PC-3 (cell line): ENCODE results near the gene CACNA1C.

Source experiments
- CTCF ChIP-seq: fragments of 300-600 bp; sonication (generic); conservative IDR thresholded peaks from 2 replicates; pipeline ENCODE4 v1.5.1; 2017; ENCODE audit warnings: antibody characterized with exemption, low read depth, mild to moderate bottlenecking, low read length
- EZH2 ChIP-seq: fragments of 300-600 bp; sonication (generic); IDR thresholded peaks from one replicate; pipeline ENCODE4 v1.6.1; 2017; ENCODE audit warnings: antibody characterized with exemption, mild to moderate bottlenecking, low read length; ENCODE audit not compliant: unreplicated experiment
- EZH2phosphoT487 ChIP-seq: fragments of 300-600 bp; sonication (generic); IDR thresholded peaks from 2 replicates; pipeline ENCODE4 v1.6.1; 2018; ENCODE audit warnings: mild to moderate bottlenecking, antibody characterized with exemption, low read length, borderline replicate concordance

- TF ChIP-seq CTCF (no peak), EZH2phosphoT487 (no peak), EZH2 (no peak)
Measured at GRCh38 chr12:2637371-2637770, 584.6 kb downstream of the CACNA1C start.
